GM20431 (cell line): ENCODE data around the gene CMTM5.

Experiments used
- in situ Hi-C: fragments of 300-500 bp; cut with MseI, MboI; formaldehyde crosslinking; loops from one replicate; pipeline ENCODE4 v1.15.0; 2020; ENCODE audit warnings: low sequenced_read_pairs; ENCODE audit not compliant: unreplicated experiment

CMTM5 gene, protein sequence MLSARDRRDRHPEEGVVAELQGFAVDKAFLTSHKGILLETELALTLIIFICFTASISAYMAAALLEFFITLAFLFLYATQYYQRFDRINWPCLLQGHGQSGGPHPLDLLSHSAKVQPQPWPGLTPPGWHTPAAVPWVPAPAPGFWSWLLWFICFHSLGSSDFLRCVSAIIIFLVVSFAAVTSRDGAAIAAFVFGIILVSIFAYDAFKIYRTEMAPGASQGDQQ

DNA sequence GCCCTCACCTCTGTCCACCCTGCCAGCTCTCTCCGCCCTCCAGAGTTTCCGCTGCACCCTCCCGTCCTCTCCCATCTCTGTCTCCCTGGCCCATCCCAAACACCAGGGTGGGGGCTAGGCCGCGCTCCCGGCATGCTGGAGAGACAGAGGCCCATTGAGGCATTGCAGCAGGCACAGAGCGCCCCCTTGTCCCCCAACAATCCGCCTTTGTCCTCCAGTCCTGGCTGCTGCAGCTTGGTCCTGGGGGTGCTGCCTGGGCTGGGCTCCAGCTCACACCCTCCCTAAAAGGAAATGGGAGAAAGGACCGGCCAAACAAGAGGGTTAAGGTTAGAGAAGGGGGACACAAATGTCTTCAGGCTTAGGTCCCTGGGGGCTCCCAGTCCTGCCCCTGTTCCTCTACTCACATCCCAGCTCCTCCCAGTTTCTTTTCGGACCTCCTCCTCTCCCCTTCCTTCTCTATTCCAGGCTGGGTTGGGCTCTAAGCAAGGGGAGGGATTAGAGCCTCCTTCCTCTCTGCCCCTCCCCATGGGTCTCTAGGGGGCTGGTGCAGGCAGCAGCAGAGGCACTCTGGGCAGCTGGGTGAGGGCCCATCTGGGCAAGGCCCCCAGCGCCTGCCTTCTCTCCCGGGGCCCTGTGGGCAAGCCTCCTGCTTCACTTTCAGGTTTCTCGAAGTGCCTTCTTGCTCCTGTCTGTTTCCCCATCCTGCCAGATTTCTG lies at the start of gene CMTM5:
Gene CMTM5 (plus strand): TSS at position 565 of the 716 bp plus-strand sequence. CDS start 206 bp downstream, outside the sequence.
- in situ Hi-C loops, result no loop called here

DNA sequence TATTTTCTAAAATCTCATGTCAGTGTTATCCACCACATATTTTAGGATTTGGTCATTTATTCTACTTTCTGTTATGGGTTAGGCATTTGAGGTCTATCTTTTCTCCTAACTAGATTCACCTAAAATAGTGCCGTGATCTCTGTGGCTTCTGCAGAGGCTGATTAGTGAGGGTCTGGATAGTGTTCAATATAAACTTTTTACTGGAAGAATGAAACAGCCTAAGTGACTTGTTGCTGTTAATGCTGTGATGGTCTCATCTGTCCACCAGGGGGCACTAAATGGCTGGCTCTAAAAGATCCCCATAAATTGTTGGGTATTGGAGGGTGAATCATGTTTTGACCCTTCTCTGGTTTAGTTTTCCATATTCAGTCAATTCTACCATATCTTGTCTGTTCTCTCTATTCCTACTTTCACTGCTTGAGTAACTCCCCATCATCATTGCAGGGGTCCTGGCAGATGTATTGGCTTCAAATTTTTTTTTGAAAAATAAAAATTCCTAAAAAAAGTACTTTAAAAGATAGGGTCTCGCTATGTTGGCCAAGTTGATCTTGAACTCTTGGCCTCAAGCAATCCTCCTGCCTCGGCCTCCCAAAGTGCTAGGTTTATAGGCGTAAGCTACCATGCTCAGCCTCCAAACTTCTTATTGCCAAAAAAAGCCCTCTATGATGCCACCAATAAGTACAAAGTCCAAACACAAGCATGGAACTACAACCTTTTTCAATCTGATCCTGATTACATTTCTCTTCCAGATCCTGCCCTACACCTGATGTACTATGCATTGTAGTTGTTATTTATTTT lies 48.7 kb upstream of the CMTM5 start:
- in situ Hi-C loops, result no loop called here

DNA sequence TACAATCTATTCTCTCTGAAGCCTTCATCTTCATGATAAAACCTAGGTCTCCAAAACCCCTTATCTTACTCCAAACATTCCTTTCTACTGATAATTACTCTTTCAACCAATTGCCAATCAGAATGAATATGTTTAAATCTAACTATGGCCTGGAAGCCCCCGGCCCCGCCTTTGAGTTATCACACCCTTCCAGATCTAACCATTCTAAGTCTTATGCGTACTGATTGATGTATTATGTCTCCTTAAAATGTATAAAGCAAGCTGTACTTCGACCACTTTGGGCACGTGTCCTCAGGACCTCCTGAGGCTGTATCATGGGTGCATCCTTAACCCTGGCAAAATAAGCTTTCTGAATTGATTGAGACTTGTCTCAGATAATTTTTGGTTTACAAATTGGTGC lies 41.2 kb upstream of the CMTM5 start:
- in situ Hi-C loops, result no loop called here

DNA sequence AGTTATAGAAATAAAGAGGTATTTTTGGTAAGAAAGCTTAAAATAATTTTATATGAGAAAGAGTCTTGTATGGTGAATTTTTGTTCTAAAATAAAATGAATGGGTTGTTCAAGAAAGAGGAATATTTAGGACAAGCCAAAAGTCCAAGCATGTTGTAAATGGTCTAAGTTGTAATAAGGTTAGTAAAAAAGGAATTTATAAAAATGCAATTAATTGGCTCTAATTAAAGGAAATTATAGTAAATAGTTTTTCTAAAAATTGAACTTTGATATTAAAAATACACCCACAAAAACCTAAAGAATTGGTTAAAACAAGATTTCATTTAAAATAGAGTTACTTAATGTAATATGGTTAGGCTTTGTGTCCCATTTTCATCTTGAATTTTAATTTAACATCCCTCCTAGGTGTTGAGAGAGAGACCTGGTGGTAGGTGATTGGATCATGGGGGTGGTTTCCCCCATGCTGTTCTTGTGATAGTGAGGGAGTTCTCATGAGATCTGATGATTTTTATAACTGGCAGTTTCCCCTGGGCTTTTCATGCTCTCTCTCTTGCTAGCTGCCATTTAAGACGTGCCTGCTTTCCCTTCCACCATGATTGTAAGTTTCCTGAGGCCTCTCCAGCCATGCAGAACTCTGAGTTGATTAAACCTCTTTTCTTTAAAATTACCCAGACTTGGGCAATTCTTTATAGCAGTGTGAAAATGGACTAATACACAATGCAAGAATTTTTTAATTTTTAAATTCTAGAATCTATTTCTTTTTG lies 37.2 kb upstream of the CMTM5 start:
- in situ Hi-C loops, result no loop called here

DNA sequence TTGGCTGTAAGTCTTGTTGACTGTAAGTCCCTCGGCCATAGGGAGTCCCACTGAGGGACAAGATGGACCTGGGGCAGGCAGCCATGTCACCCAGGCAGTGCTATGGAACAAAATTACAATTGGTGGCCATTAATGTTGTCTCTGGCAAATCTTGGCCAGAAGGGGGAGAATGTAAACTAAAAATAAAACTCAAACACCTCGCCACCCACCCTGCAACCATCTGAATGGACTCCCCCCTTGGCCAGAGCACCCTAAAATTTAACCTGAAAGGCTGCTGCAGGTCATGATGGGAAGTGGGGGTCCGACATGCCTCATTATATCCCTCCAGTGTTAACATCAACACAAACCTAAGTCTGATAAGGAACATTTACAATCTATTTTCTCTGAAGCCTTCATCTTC lies 32.4 kb upstream of the CMTM5 start:
- in situ Hi-C loops, result no loop called here

DNA sequence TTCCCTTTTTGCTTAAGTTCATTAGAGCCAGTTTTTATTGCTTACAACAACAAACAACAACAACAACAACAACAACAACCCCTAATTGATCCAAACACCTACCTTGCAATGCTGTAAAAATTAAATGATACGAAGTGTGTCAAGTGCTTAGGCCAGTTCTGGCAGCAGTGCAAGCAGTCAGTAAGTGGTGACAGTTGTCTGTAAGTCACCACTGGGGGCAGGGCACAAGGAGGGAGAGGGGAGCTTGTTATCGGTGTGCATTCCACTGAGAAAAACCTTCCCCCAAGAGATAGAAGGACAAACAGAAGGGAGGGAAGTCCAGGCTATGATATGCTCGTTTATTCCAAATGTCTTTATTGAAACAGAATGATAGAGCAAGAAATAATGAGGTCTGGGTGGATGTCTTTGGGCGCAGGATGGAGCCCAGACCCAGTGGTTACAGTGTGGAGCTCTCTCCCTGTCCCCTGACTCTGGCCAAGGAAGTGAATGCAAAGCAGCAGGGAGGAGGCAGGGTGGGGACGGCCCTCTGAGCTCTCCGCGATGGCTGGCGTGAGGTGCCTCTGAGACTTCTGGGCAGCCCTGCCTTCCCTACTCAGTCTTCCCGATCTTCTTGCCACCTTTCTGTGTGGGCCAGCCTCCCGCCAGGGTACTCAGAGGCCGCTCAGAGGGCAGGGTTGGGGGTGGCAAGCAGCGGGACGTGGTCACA lies 30.7 kb upstream of the CMTM5 start:
- in situ Hi-C loops, result no loop called here

DNA sequence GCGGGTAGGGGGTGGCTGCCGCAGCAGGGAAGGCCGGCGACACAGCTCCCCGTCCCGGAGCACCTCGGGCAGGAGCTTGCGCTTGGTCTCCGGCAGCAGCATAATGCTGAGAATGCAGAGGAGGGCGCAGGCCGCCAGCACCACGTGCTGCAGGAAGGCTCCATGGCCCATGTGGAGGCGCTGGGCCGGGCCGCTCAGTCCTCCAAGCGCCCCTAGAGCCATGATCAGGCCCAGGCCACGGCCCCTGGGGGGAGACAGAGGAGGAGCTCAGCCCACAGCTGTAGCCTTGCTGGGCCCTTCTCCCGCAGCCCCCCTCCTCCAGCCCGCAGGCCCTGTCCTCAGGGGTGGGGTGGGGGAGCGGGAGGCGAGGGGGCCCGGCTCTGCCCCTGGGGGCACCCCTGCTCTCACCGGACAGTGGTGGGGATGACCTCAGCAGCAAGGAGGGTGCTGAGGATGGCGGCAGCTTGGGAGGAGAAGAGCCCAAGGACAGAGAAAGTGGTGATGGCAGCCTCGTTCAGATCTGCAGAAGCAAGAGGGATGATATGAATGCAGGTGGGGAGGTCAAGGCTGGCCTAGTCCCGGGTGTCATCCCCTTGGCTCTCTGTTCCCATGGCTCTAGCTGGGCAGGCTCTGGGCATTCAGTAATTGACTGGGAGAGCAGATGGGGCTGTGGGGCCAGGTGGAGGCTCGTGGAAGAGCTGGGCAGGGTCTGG lies 30.0 kb upstream of the CMTM5 start:
- in situ Hi-C loops, result no loop called here

DNA sequence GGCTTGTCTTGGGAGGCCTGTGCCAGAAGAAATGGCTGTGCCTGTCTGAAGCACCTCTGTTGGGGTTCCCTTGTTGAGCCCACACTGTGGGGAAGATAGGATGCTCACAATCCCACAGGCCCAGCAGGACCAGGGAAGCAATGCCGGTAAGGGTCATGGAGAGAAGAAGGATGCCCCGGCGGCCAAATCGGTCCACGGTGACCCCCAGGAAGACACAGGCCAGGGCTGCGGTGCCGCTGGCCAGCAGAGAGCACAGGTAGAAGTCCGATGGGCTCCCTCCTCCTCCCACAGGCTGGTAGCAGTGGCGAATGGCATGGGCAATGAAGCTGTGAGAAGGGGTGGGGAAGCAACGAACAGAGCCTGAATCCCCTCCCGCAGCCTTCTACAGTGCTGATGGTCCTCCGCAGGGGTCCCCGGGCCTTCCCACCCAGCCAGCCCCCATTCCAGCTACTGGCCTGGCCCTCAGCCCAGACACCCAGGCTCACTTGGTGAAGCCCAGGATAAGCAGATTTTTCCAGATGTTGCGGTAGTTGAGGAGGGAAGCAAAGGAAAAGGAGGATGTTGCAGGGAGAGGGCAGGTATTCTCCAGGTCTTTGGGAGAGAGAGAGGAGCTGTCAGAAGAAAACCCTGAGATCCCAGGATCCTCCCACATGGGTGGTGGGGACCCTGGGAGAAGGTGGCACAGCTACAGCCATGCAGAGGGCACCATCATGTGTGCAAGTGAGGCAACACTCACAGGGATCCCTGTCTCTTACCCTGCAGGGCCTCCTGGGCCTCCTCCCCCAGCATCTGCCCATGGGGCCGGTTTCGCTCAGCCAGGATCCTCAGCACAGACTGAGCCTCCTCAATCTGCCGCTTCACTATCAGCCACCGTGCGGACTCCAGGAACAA lies 29.2 kb upstream of the CMTM5 start:
- in situ Hi-C loops, result no loop called here

DNA sequence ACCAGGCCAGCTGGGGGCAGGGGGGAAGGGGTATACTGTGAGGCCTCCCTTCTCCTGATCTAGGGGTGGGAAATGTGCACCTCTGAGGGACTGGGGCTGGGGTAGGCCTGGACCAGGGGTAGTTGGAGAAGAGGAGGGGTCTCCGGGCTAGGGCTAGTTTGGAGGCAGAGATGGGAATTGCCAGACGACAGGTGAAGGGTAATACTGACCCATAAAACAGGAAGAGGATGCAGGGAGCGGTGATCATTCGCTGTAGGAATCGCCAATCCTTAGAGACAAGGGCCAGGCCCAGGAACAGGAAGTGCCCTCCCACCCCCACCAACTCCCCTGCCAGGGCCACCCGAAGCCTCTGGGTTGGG lies 28.6 kb upstream of the CMTM5 start:
- in situ Hi-C loops, result no loop called here

DNA sequence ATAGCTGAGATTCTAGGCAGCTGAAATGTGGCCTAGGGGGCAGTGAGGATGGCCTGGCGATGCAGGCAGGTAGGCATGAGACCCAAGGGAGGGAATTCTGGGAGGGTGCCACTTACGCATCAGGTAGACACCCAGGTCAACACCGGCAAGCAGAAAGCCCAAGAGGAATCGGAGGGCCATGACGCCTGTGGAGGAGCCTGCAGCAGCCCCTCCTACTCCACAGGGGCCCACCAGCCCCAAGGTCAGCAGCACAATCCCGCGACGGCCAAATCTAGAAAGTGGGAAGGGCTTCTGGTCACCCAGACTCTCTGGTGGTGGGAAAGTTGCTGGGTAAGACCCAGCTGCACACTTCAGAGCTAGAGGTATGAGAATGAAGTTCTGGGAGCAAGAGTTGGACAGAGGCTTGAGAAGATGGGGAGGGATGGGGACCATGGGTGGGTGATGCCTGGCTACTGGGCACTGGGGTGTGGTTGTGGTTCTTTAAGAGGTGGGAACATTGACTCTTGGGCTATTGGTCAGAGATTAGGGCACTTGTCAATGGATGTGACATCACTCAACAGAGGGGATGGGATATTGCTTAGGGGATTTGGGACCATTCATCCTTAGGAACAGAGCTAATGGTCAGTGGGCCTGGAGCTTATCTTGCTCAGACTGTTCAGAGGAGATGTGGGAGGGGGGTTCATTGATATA lies 27.5 kb upstream of the CMTM5 start:
- in situ Hi-C loops, result no loop called here

DNA sequence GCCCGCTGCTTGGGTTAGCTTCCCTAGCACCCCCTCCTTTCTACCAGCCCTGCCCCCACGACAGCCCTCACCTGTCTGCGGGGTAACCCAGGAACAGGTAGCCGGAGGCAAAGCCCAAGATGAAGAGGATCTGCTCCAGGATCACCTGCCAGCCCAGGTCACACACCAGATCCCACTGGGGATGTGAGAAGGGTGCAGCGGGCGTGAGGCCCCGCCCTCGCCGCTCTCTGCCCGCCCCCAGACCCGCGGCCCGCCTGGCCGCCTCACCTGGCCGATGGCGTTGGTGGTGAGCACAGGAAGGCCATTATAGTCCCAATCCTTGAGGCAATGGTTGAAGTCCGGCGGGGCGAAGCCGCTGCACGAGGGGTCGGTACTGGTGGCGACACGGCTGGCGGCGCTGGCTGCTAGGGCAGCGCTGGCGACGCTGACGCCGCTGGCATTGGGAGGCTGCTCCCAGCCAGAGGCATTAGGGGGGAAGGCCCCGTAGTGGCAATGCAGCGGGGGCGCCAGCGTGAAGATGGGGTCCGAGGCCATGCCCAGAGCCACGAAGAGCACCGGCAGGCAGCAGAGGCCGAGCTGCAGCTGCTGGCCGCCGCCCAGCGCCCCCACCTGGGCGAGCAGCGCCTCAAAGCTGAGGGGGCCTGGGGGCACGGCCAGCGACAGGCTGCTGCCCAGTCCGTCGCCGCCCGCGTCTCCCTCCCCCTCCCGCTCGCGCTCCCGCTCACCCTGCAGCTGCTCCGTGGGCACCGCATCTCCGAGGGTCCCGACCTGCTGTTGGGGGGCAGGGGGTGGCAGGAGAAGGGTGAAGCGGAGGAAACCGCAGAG lies 25.0 kb upstream of the CMTM5 start:
- in situ Hi-C loops, result no loop called here

DNA sequence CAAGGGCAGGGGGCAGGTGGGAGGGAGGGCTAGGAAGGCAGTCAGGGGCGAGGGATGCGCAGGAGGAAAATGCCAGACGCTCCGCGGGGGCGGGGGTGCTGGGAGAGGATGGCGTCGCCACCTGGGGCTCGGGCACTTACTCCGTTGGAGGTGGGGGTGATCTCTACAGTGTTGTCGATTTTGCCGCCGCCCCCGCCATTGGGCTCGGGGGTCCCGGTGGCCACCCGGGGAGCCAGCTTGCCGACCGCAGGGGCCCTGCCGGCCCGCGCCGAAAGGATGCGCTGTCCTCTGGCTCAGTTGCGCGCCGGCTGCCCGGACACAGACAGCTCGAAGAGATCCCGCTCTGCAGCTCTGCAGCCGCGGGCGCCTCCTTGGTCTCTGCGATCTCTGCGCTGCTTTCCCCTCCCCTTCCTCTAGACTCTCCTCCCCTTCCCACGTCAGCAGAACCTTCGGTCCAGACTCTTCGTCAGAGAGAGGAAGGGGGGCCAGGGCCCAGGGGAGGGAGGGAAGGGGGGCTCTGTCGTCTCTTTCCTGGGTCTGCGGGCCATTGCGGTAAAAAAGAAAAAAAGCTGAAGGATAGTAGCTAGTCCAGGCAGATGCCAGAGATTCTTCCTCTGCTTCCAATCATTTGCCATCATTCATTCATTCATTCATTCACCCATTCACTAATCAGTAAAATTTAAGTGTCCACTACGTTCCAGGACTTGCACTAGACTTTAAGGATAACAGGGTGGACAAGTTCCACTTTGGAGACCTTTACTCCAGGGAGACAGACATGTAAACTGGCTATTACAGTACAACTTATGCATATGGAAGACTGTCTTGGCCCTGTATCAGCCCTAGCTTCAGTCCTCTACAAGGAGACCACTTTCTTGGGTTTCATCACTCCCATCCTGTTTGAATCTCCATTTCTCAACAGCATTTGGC lies 24.1 kb upstream of the CMTM5 start, which contains the start of gene SLC22A17:
Gene SLC22A17 (minus strand): TSS at position 382 of the 927 bp plus-strand sequence.
- in situ Hi-C loops, result no loop called here

DNA sequence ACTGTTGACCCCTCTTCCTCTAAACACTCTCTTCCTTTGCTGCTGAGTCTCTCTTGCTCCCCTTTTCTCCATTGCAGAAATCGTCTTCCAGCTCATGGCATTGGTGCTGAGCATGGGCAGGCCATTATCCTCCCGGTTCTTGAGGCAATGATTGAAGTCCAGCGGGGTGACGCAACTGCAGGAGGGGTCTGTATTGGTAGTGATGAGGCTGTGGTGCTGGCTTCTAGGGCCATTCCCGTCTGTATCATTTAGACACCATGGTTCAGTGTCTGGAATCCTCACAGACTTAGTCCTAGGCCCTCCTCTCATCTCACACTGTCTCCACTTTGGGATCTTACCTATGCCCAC lies 23.4 kb upstream of the CMTM5 start:
- in situ Hi-C loops, result no loop called here

DNA sequence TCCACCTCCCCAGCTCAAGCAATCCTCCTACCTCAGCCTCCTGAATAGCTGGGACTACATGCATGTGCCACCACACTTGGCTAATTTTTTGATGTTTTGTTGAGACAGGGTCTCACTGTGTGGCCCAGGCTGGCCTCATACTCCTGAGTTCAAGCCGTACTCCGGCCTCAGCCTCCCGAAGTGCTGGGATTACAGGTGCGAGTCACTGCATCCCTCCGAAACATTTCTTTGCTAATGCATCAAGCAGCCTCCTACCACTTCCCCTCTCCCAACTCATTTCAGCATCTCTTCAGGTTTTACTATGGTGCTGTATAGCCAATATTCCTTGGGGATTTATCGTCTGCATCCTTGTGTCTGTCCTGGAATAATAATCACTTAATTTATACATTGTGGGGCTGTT lies 21.9 kb upstream of the CMTM5 start:
- in situ Hi-C loops, result no loop called here

DNA sequence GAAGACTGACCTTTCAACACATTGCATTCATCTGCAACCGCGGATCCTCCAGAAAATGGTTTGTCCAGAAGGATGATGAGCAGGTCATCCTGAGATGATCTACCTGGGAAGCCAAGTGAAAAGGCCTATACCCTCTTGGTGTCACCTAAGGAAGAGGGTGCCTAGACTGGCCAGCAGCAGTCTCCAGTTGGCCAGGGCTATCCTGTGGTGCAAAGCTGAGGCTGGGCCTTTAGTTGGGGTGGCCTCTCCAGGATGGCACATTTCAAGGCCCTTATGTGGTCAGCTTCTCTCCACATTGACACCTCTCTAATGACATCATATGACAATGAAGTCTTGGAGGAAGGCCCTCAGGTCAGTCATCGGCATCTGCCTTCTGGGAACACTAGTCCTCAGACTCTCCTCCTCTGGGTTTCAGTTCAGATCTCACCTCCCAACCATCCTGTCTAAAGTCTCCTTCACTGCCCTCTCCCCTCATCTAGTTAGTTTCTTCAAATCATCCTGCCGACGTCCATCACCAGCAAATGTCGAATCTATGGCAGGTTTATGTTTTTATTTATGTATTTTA lies 20.9 kb upstream of the CMTM5 start:
- in situ Hi-C loops, result no loop called here

DNA sequence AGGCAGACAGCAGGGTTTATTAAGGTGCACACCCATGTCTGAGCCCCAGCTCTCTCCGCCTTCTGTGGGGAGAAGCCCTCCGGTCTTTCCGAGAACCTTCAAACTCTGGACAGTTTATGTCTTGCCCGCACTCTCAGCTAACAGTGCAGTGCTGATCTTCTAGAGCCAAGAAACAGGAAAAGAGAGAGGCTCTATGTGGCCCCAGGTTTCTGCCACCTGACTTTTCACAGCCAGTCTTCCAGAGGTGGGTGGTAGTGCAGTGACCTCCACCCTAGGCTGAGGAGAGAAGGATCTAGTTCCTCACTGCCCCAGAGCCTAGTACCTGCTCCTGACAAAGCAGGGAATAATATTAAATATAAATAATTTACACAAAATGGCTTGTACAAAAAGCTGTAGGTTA lies 20.2 kb upstream of the CMTM5 start:
- in situ Hi-C loops, result no loop called here
